ENCODE data around the gene CCNJL.

DNA sequence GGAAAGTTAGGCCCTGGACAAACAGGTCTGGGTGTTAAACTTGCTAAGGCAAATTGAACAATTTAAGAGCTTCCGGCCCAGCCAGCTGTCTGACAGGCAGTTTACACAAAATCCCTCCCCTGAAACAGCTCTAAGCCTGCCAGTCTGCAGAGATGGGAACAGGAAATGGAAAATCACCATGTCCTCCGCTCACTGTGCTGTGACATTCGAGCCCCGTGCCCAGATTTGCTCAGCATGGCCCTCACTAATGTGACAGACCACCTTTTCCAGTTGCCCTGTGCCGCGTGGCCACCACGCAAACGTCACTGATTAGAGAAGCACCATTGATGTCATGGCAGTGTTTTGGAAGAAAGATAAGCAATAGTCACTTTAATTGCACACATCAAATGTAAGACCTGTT is 41.0 kb downstream of the CCNJL start:
- TF ChIP-seq, protein P1, sequence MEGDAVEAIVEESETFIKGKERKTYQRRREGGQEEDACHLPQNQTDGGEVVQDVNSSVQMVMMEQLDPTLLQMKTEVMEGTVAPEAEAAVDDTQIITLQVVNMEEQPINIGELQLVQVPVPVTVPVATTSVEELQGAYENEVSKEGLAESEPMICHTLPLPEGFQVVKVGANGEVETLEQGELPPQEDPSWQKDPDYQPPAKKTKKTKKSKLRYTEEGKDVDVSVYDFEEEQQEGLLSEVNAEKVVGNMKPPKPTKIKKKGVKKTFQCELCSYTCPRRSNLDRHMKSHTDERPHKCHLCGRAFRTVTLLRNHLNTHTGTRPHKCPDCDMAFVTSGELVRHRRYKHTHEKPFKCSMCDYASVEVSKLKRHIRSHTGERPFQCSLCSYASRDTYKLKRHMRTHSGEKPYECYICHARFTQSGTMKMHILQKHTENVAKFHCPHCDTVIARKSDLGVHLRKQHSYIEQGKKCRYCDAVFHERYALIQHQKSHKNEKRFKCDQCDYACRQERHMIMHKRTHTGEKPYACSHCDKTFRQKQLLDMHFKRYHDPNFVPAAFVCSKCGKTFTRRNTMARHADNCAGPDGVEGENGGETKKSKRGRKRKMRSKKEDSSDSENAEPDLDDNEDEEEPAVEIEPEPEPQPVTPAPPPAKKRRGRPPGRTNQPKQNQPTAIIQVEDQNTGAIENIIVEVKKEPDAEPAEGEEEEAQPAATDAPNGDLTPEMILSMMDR (IDR thresholded peaks at IDR 0.05): no peak
- no peak for TF ChIP-seq EZH2 (IDR thresholded peaks at IDR 0.05; ENCODE audit: borderline replicate concordance, insufficient read depth, low read depth, low read length, poor library complexity, severe bottlenecking)

Measured in B cell (primary cell).